GF-D8 (cell line): ENCODE data around the gene HCK.
"Not testable (repeated sequence)": the region's sequence is repeated elsewhere in the genome, so short reads cannot be mapped to it uniquely, and the experiment has no call there.

Experiments
- DNase-seq: peaks from one replicate; lab custom pipeline; 2025; lab: John Stamatoyannopoulos, UW

Gene HCK

GRCh38 chr20:32108814-32109391 lies 56.9 kb downstream of the HCK start:
- DNase-seq: no peak

GRCh38 chr20:32109392-32110172 lies 57.5 kb downstream of the HCK start, which contains the start of gene TM9SF4:
Gene TM9SF4 (plus strand): TSS chr20:32109714. CDS start chr20:32109741, 27 bp downstream.
- peak; percentile 74 for DNase-seq

DNA sequence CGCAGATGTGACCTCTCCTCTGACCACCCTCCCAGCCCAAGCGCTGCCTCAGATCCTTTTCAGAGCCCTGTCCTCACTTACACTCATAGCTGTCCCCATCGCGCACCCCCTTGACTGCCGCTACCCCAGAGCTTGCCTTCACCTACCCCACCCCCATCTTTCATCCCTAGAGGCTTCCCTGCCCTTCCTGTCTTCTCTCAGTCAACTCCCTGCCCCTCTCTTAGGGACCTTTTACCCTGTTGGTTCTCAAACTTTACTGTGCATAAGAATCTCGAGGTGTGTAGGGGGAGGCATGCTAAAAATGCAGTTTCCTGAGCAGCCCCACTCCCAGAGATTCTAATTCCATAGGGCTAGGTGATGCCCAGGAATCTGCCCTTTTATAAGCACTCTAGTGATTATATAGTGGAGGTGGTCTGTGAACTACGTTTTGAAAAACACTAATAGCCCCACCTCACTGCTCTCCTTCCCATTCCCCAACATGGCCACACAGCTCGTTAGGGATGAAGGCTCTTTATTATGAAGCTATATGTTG lies 58.2 kb downstream of the HCK start:
- no peak for DNase-seq

- DNase-seq: no peak
These were observed 58.7 kb downstream of the HCK start for GRCh38 chr20:32110727-32111126.

- DNase-seq: no peak
These were observed 59.2 kb downstream of the HCK start for GRCh38 chr20:32111156-32111686.

DNA sequence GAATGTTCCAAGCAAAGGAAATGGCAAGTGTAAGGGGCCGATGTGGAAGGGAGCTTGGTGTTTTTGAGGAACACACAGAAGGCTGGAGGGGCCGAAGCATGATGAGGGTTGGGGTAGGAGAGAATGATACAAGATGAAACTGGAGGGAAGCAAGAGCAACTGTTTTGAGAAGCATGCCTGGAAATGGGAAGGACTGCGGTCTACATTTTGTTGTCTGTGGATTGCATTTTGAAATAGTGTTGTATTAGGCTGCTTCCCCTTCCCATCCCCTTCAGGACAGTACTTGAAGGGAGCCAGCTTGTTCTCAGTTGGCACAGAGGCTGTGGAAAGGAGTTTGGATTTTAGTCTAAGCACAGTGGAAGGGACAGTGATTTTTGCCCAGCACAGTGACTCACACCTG lies 59.7 kb downstream of the HCK start:
- no peak for DNase-seq

- DNase-seq: peak; percentile 72
These were observed 60.8 kb downstream of the HCK start for GRCh38 chr20:32112841-32113240.

- DNase-seq: no peak
These were observed 61.7 kb downstream of the HCK start for GRCh38 chr20:32113591-32114260.

DNA sequence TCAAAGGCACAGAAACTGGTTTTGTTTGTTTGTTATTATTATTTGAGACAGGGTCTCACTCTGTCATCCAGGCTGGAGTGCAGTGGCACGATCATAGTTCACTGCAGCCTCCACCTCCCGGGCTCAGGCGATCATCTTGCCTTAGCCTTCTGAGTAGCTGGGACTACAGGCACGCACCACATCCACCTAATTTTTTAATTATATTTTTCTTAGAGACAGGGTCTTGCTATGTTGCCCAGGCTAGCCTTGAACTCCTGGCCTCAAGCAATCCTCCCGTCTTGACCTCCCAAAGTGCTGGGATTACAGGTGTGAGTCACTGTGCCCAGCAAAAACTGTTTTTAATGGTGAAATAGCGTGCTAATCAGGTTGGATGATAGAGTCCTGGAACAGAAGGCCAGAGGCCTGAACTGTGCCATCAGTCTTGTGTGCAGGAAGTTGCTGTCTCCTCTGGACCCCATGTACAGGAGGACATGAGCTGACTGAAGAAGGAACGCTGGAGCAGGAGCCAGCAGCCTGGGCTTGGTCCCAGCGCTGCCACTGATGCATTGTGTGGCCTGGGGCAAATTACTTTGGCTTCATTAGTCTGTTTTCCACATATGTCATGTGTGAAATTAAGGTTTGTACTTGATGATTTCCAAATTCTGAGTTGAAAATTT lies 62.4 kb downstream of the HCK start:
- DNase-seq: no peak

GRCh38 chr20:32115211-32115767 lies 63.2 kb downstream of the HCK start:
- no peak for DNase-seq

DNA sequence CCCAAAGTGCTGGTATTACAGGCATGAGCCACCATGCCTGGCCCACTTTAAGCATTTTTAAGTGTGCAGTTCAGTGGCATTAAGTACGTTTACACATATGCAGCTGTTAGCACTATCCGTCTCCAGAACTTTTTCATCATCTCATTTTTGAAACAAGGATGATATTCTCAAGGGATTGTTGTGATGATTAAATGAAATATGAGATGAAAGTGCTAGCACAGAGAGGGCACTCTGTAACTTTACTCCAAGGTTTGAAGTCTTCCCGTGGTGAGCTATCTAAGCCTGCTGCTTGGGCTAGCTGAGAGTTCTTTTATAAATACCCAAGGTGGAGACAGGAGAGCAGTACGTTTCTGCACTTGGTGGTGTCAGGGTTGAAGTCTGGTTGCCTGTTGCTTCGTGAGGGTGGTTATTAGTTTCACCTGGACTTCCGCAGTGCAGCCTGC lies 64.1 kb downstream of the HCK start:
- no peak for DNase-seq

- DNase-seq: not testable (repeated sequence)
These were observed 64.8 kb downstream of the HCK start for GRCh38 chr20:32116796-32117195.

DNA sequence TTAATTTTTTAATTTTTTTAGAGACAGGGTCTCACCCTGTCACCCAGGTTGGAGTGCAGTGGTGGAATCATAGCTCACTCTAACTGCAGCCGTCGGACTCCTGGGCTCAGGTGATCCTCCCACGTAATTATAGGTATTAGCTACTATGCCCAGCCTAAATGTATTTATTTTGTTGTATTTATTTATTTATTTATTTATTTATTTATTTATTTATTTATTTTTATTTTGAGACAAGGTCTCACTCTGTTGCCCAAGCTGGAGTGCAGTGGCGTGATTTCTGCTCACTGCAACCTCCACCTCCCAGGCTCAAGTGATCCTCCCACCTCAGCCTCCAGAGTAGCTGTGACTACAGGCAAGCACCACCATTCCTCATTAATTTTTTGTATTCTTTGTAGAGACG lies 66.4 kb downstream of the HCK start:
- DNase-seq: not testable (repeated sequence)

DNA sequence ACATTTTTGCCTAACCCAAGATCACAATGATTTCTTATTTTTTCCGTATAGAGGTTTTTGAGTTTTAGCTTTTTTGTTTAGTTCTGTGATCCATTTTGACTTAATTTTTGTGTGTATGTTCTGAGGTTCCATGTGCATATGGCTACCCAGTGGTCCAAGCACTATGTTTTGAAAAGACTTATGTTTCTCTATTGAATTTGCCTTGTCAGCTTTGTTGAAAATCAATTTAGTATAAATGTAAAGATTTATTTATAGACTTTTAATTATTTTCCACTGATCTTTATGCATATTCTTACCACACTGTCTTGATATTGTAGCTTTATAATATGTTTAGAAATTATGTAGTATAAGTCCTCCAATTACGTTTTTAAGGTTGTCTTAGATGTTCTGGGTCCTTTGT lies 67.7 kb downstream of the HCK start:
- DNase-seq: no peak

GRCh38 chr20:32121908-32122307 lies 69.9 kb downstream of the HCK start:
- not testable (repeated sequence) for DNase-seq

GRCh38 chr20:32123088-32123487 lies 71.0 kb downstream of the HCK start:
- DNase-seq: no peak

DNA sequence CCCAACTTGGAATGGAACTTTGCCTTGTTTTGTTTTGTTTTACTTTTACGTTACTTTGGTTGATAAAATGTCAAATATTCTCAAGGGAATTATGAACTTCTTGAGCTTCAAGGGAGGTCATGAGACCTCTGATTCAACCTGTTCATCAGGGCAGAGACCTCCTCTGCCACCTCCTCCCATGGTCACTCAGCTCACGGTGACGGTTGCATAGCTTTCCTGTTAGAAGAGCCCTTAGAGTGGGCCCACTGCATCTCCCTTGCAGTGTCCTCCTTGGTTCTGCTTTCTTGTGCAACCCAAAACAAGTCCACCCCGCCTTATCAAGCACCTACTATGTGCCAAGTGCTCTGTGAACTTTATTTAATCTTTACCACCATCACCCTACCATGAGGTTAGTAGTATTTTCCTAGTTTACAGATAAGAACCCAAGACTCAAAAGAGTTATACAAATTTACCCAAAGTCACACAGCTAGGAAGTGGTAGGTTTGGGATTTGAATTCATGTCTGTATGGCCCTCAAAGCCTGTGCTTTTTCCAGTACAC lies 72.9 kb downstream of the HCK start:
- DNase-seq: no peak

DNA sequence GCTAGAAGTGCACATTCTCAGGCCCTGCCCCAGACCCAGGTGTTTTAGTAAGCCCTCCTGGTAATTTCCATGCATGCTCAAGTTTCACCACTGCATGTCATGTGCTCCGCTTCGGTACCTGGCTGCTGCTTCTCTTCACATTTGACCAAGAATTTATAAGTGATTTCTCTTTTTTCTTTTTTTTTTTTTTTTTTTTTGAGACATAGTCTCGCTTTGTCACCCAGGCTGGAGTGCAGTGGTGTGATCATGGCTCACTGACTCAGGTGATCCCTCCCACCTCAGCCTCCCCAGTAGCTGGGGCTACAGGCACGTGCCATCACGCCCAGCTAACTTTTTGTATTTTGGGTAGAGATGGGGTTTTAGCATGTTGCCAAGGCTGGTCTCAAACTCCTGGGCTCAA lies 73.5 kb downstream of the HCK start:
- no peak for DNase-seq

- no peak for DNase-seq
These were observed 74.9 kb downstream of the HCK start for GRCh38 chr20:32126919-32127318.

DNA sequence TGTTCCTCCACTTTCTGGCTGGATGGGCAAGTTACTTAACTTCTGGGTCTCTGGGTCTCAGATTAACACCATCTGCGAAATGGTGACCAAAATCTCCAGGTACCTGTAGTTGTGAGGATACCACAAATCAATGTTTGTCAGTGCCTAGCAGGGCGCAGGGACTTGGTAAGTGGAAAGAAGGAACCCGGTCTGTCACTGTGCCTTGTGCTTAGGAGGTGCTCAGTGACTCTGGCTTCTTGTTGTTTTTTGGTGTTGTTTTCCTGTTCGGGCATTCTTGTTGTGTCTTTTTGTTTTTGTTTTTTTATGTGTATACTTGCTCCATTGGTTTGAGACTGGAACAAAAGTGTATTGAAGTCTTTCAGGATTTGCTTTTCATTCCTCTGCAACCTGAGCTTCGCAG lies 75.3 kb downstream of the HCK start:
- no peak for DNase-seq

GRCh38 chr20:32128167-32128566 lies 76.1 kb downstream of the HCK start:
- no peak for DNase-seq
